IMR-90 (cell line): ENCODE data around the gene CDS2. TPM values are rescaled to one million over a fixed set of nuclear protein-coding genes. Genes with fewer than 3 reads are reported as not detected.

Experiments
- ATAC-seq: fragments of 200-7000 bp; cut with Tn5 transposase; 2 replicates; pipeline ENCODE4 v1.9.1; 2020; ENCODE audit warnings: low read depth, mild to moderate bottlenecking, moderate library complexity
- BruUV-seq: library from RNA; stranded (reverse); fragments of 400-500 nt; replicated peaks from 2 replicates; lab custom pipeline; 2021; lab: Mats Ljungman, UMichigan
- CTCF ChIA-PET: fragments of 300-600 bp; formaldehyde crosslinking; extraction: SDS; loops from one replicate; lab custom pipeline; 2021; ENCODE audit warnings: antibody characterized with exemption; lab: Yijun Ruan, JAX
- POLR2A ChIA-PET: fragments of 300-600 bp; sonication (Branson Sonifier 250); formaldehyde crosslinking; loops from one replicate; lab custom pipeline; 2022; ENCODE audit warnings: antibody characterized with exemption; ENCODE audit not compliant: unreplicated experiment; lab: Charles Lee
- DNase-seq: peaks from one replicate; pipeline ENCODE4 v3.0.0; 2013
- H2AFZ ChIP-seq: replicated peaks from 2 replicates; pipeline ENCODE3; 2013; ENCODE audit warnings: low read length, mild to moderate bottlenecking; ENCODE audit not compliant: poor library complexity
- H2AK5ac ChIP-seq: 2 replicates; pipeline ENCODE4 v1.6.1; 2013; ENCODE audit warnings: low read depth, low read length, inconsistent platforms
- H2AK9ac ChIP-seq: replicated peaks from 2 replicates; pipeline ENCODE3; 2013; ENCODE audit warnings: mild to moderate bottlenecking, low read depth, low read length, moderate library complexity; ENCODE audit not compliant: poor library complexity
- H2BK120ac ChIP-seq: 2 replicates; pipeline ENCODE4 v1.6.1; 2013; ENCODE audit warnings: low read depth, low read length, inconsistent platforms
- H2BK15ac ChIP-seq: 3 replicates; pipeline ENCODE4 v1.6.1; 2013; ENCODE audit warnings: low read depth, low read length, inconsistent platforms
- H2BK20ac ChIP-seq: 2 replicates; pipeline ENCODE4 v1.6.1; 2013; ENCODE audit warnings: low read depth, mild to moderate bottlenecking, inconsistent platforms, low read length, moderate library complexity
- H2BK5ac ChIP-seq: 2 replicates; pipeline ENCODE4 v1.6.1; 2013; ENCODE audit warnings: mild to moderate bottlenecking, low read depth, low read length, inconsistent platforms; ENCODE audit not compliant: poor library complexity, severe bottlenecking
- H3K14ac ChIP-seq: replicated peaks from 2 replicates; pipeline ENCODE4 v1.6.1; 2013; ENCODE audit warnings: low read depth, low read length, inconsistent platforms
- H3K18ac ChIP-seq: 2 replicates; pipeline ENCODE4 v1.6.1; 2013; ENCODE audit warnings: low read depth, low read length, control low read depth
- H3K23ac ChIP-seq: 2 replicates; pipeline ENCODE4 v1.6.1; 2013; ENCODE audit warnings: low read depth, low read length, inconsistent platforms
- H3K27ac ChIP-seq: 2 replicates; pipeline ENCODE4 v1.5.1; 2013; ENCODE audit warnings: mild to moderate bottlenecking, control low read depth, low read length; ENCODE audit not compliant: insufficient read depth
- H3K27me3 ChIP-seq: 2 replicates; pipeline ENCODE4 v1.6.1; 2013; ENCODE audit warnings: low read length; ENCODE audit not compliant: control insufficient read depth, insufficient read depth
- H3K36me3 ChIP-seq: 2 replicates; pipeline ENCODE4 v1.6.1; 2013; ENCODE audit warnings: low read length, mixed read lengths; ENCODE audit not compliant: control insufficient read depth, insufficient read depth
- H3K4ac ChIP-seq: 2 replicates; pipeline ENCODE4 v1.6.1; 2013; ENCODE audit warnings: low read depth, low read length, inconsistent platforms
- H3K4me1 ChIP-seq: 2 replicates; pipeline ENCODE4 v1.6.1; 2013; ENCODE audit warnings: low read length, mixed read lengths; ENCODE audit not compliant: control insufficient read depth, insufficient read depth
- H3K4me2 ChIP-seq: 2 replicates; pipeline ENCODE4 v1.6.1; 2013; ENCODE audit warnings: low read depth, mild to moderate bottlenecking, control low read depth, low read length, moderate library complexity
- H3K4me3 ChIP-seq: 2 replicates; pipeline ENCODE4 v1.5.1; 2013; ENCODE audit warnings: low read depth, mild to moderate bottlenecking, control low read depth, low read length, moderate library complexity; ENCODE audit not compliant: insufficient read depth
- H3K56ac ChIP-seq: 2 replicates; pipeline ENCODE4 v1.6.1; 2013; ENCODE audit warnings: low read length, inconsistent platforms; ENCODE audit not compliant: insufficient read depth; ENCODE audit errors: extremely low read depth
- H3K79me1 ChIP-seq, 2 experiments: 2 replicates each; pipeline ENCODE4 v1.6.1; 2013; ENCODE audit warnings: low read length in 2 of 2, inconsistent platforms in 1 of 2, low read depth in 1 of 2
- H3K9ac ChIP-seq: 2 replicates; pipeline ENCODE4 v1.6.1; 2013; ENCODE audit warnings: low read depth, low read length, control low read depth
- H3K9me1 ChIP-seq: 2 replicates; pipeline ENCODE4 v1.6.1; 2013; ENCODE audit warnings: low read length, inconsistent platforms; ENCODE audit not compliant: insufficient read depth
- H3K9me3 ChIP-seq: 2 replicates; pipeline ENCODE4 v1.6.1; 2013; ENCODE audit warnings: low read length; ENCODE audit not compliant: control insufficient read depth, insufficient read depth
- H4K20me1 ChIP-seq: 2 replicates; pipeline ENCODE4 v1.6.1; 2013; ENCODE audit warnings: low read length, inconsistent platforms; ENCODE audit not compliant: insufficient read depth
- H4K5ac ChIP-seq: 2 replicates; pipeline ENCODE4 v1.6.1; 2013; ENCODE audit warnings: mild to moderate bottlenecking, low read depth, low read length, control low read depth
- H4K8ac ChIP-seq, 2 experiments: 2 replicates each; pipeline ENCODE4 v1.6.1; 2013; ENCODE audit warnings: low read depth in 2 of 2, low read length in 2 of 2, control low read depth in 1 of 2, inconsistent platforms in 1 of 2
- H4K91ac ChIP-seq: 2 replicates; pipeline ENCODE4 v1.6.1; 2013; ENCODE audit warnings: low read depth, low read length, inconsistent platforms; ENCODE audit not compliant: insufficient read depth
- BHLHE40 ChIP-seq: fragments of 150-350 bp; IDR thresholded peaks from 2 replicates; pipeline ENCODE4 v1.6.1; 2016; ENCODE audit warnings: mild to moderate bottlenecking, low read depth, low read length
- CEBPB ChIP-seq: IDR thresholded peaks from 2 replicates; pipeline ENCODE4 v1.6.1; 2012; ENCODE audit warnings: low read depth, low read length, improper control_type of control experiment
- CTCF ChIP-seq: conservative IDR thresholded peaks from 2 replicates; pipeline ENCODE4 v1.5.1; 2012; ENCODE audit warnings: mild to moderate bottlenecking, low read depth, low read length, improper control_type of control experiment
- FOS ChIP-seq: fragments of 150-350 bp; IDR thresholded peaks from 2 replicates; pipeline ENCODE4 v1.6.1; 2016; ENCODE audit warnings: low read depth, low read length
- MAFK ChIP-seq: IDR thresholded peaks from 2 replicates; pipeline ENCODE4 v1.6.1; 2012; ENCODE audit warnings: low read depth, low read length, improper control_type of control experiment
- MAZ ChIP-seq: IDR thresholded peaks from 2 replicates; pipeline ENCODE4 v1.6.1; 2012; ENCODE audit warnings: low read depth, mild to moderate bottlenecking, low read length, improper control_type of control experiment, moderate library complexity, borderline replicate concordance
- MXI1 ChIP-seq: IDR thresholded peaks from 2 replicates; pipeline ENCODE4 v1.6.1; 2012; ENCODE audit warnings: low read depth, mild to moderate bottlenecking, low read length, moderate library complexity, borderline replicate concordance
- NFE2L2 ChIP-seq: fragments of 150-350 bp; IDR thresholded peaks from 2 replicates; pipeline ENCODE4 v1.6.1; 2016; ENCODE audit warnings: low read depth, mild to moderate bottlenecking, low read length
- POLR2A ChIP-seq: IDR thresholded peaks from 2 replicates; pipeline ENCODE4 v1.6.1; 2012; ENCODE audit warnings: mild to moderate bottlenecking, low read depth, low read length
- RAD21 ChIP-seq: IDR thresholded peaks from 2 replicates; pipeline ENCODE4 v1.6.1; 2012; ENCODE audit warnings: low read length, improper control_type of control experiment
- RCOR1 ChIP-seq: IDR thresholded peaks from 2 replicates; pipeline ENCODE4 v1.6.1; 2012; ENCODE audit warnings: mild to moderate bottlenecking, low read length, improper control_type of control experiment; ENCODE audit not compliant: insufficient replicate concordance
- RFX5 ChIP-seq: IDR thresholded peaks from 2 replicates; pipeline ENCODE4 v1.8.0; 2012; ENCODE audit warnings: low read depth, mild to moderate bottlenecking, low read length, moderate library complexity
- SMC3 ChIP-seq: fragments of 150-350 bp; IDR thresholded peaks from 2 replicates; pipeline ENCODE4 v1.6.1; 2016; ENCODE audit warnings: low read depth, mild to moderate bottlenecking, antibody characterized with exemption, low read length, moderate library complexity
- USF2 ChIP-seq: fragments of 150-350 bp; IDR thresholded peaks from 2 replicates; pipeline ENCODE4 v1.6.1; 2017; ENCODE audit warnings: mild to moderate bottlenecking, antibody characterized with exemption, low read length, low read depth
- WGBS, 2 experiments: methylation state at CpG; one replicate each; pipeline versions ENCODE4 v1.1.5 to v1.1.7; 2013; ENCODE audit warnings: missing lambda C conversion rate in 2 of 2; ENCODE audit not compliant: insufficient read length in 1 of 2; ENCODE audit errors: extremely low coverage in 2 of 2; 5-methylcytosine and 5-hydroxymethylcytosine counted together
- dilution Hi-C: fragments of 300-500 bp; cut with HindIII; formaldehyde crosslinking; loops from one replicate; pipeline ENCODE4 v1.14.3; 2018; ENCODE audit warnings: low sequenced_read_pairs; ENCODE audit not compliant: unreplicated experiment
- in situ Hi-C: fragments of 300-500 bp; cut with MboI; formaldehyde crosslinking; loops from 3 replicates; pipeline ENCODE4 v1.14.3; 2019; ENCODE audit warnings: low sequenced_read_pairs, inconsistent platforms, mixed read lengths
- intact Hi-C: fragments of 100-400 bp; cut with micrococcal nuclease; formaldehyde crosslinking; loops from 2 replicates; pipeline ENCODE4 v1.10.0; 2022
- polyA plus RNA-seq, 3 experiments: library from polyadenylated mRNA; depleted of rRNA; stranded (reverse); fragments of >200 nt; gene quantifications; 2 replicates each; pipeline ENCODE4 v1.2.3, GENCODE V29; 2012; ENCODE audit warnings: low replicate concordance in 1 of 3
- total RNA-seq: library from RNA; depleted of rRNA; stranded (reverse); fragments of >200 nt; gene quantifications from 2 replicates; pipeline ENCODE4 v1.2.3, GENCODE V29; 2012

Gene CDS2
- total and polyA plus RNA-seq, 2 of the 4 experiments (the other 2 are of a cell fraction), result 17.0 to 47.1 TPM

GRCh38 chr20:5211803-5212714 lies 85.3 kb downstream of the CDS2 start:
- H3K36me3 ChIP-seq, result peaks cover 4% of the 10 kb centered on the region; the same call in 1 of the 2 replicates
- ChIA-PET CTCF (interaction anchor here (0.6 to 1.6 kb wide), 5 partner anchors 11 to 585 kb away, joined by 4 to 7 read pairs (median 5); partner anchors contain the start of gene CDS2), POLR2A (no interaction called here)
- H4K20me1 ChIP-seq, result peaks cover 3% of the 10 kb centered on the region; the same call in 1 of the 2 replicates
- no peak overlapping the region for H2AK9ac ChIP-seq
- H3K4me2 ChIP-seq, result no peak overlapping the region
- peaks cover 13% of the 10 kb centered on the region for H3K9me1 ChIP-seq
- DNase-seq (no peak), ATAC-seq (no peak)
- dilution Hi-C loops (no loop called here), in situ Hi-C loops (no loop called here), intact Hi-C loops (no loop called here)
- H2BK20ac ChIP-seq, result no peak overlapping the region
- H3K9ac ChIP-seq, result no peak overlapping the region
- H3K4ac ChIP-seq, result no peak overlapping the region
- H4K5ac ChIP-seq, result no peak overlapping the region
- 94% methylated on average over 2 of the region's 8 CpGs; no CpG with 5 or more reads in 1 of the 2 experiments for WGBS, 2 experiments
- H2BK5ac ChIP-seq, result no peak overlapping the region
- H3K9me3 ChIP-seq, result no peaks in the 10 kb centered on the region
- H3K27ac ChIP-seq, result no peak overlapping the region
- H4K8ac ChIP-seq, result no peak overlapping the region
- H2BK15ac ChIP-seq, result no peak overlapping the region
- no peak overlapping the region for H3K56ac ChIP-seq
- H3K27me3 ChIP-seq, result no peaks in the 10 kb centered on the region
- no peak overlapping the region for H2BK120ac ChIP-seq
- no peak overlapping the region for H2AFZ ChIP-seq
- no peak overlapping the region for H3K4me3 ChIP-seq
- H3K18ac ChIP-seq, result no peak overlapping the region
- no peak overlapping the region for H3K14ac ChIP-seq
- H4K91ac ChIP-seq, result no peak overlapping the region
- no peaks in the 10 kb centered on the region; a peak in 2 of 4 replicates for H3K79me1 ChIP-seq
- no peak overlapping the region for H2AK5ac ChIP-seq
- peaks cover 7% of the 10 kb centered on the region for H3K4me1 ChIP-seq
- no TSS peak for BruUV-seq
- H3K23ac ChIP-seq, result no peak overlapping the region
- TF ChIP-seq POLR2A (no peak), RAD21 (no peak), CEBPB (no peak), MAZ (no peak), BHLHE40 (no peak), MXI1 (no peak), SMC3 (no peak), USF2 (no peak), NFE2L2 (no peak), RCOR1 (no peak), RFX5 (no peak), MAFK (no peak), FOS (no peak), CTCF (no peak)
